CD4-positive, alpha-beta memory T cell (primary cell): ENCODE data around the gene NABP2. TPM values are rescaled to one million over a fixed set of nuclear protein-coding genes. Genes with fewer than 3 reads are reported as not detected.
A peak's percentile ranks its signal among the peaks of the same experiment; 100 is the strongest.

Source experiments
- CTCF ChIA-PET: fragments of 350-600 bp; sonication (Branson Sonifier 250); formaldehyde crosslinking; loops from one replicate; lab custom pipeline; 2021; ENCODE audit warnings: inconsistent platforms; ENCODE audit not compliant: partially characterized antibody; lab: Charles Lee
- POLR2A ChIA-PET: fragments of 350-600 bp; sonication (Branson Sonifier 250); formaldehyde crosslinking; loops from one replicate; lab custom pipeline; 2021; ENCODE audit not compliant: partially characterized antibody; lab: Charles Lee
- DNase-seq, 5 donors: peaks; one replicate each; pipeline versions ENCODE4 v3.0.0 to v3.0.0-alpha.2; 2020 to 2022; ENCODE audit warnings: mixed read lengths in 1 of 5
- H3K27ac ChIP-seq: one replicate; pipeline ENCODE4 v1.7.0; 2013; ENCODE audit warnings: low read depth, low read length
- H3K27me3 ChIP-seq: 2 replicates; pipeline ENCODE4 v1.7.0; 2013; ENCODE audit warnings: mild to moderate bottlenecking, low read length, moderate library complexity; ENCODE audit not compliant: insufficient read depth
- H3K36me3 ChIP-seq: 2 replicates; pipeline ENCODE4 v1.7.0; 2013; ENCODE audit warnings: mild to moderate bottlenecking, low read length, moderate library complexity; ENCODE audit not compliant: insufficient read depth
- H3K4me1 ChIP-seq: 2 replicates; pipeline ENCODE4 v1.7.0; 2013; ENCODE audit warnings: mild to moderate bottlenecking, low read length, moderate library complexity; ENCODE audit not compliant: insufficient read depth
- H3K4me3 ChIP-seq, 2 donors: one replicate each; pipeline ENCODE4 v1.7.0; 2013; ENCODE audit warnings: low read length in 2 of 2, mild to moderate bottlenecking in 1 of 2
- H3K9me3 ChIP-seq, 2 donors: one replicate each; pipeline ENCODE4 v1.7.0; 2013; ENCODE audit warnings: low read length in 2 of 2, control low read depth in 1 of 2; ENCODE audit not compliant: control insufficient read depth in 1 of 2
- H3K27ac Mint-ChIP-seq, 7 donors: one replicate each; pipeline ENCODE4 v1.8.0; 2020 to 2021; ENCODE audit warnings: mixed read lengths in 7 of 7, mild to moderate bottlenecking in 6 of 7, inconsistent platforms in 3 of 7, moderate library complexity in 3 of 7
- H3K27me3 Mint-ChIP-seq, 2 donors: one replicate each; pipeline ENCODE4 v1.8.0; 2020 to 2021; ENCODE audit warnings: mixed read lengths in 2 of 2
- H3K36me3 Mint-ChIP-seq, 2 donors: one replicate each; pipeline ENCODE4 v1.8.0; 2020 to 2021; ENCODE audit warnings: mixed read lengths in 2 of 2, inconsistent platforms in 1 of 2, mild to moderate bottlenecking in 1 of 2
- H3K4me1 Mint-ChIP-seq, 4 donors: one replicate each; pipeline ENCODE4 v1.8.0; 2020 to 2021; ENCODE audit warnings: mixed read lengths in 4 of 4, mild to moderate bottlenecking in 1 of 4
- H3K4me3 Mint-ChIP-seq, 8 donors: one replicate each; pipeline ENCODE4 v1.8.0; 2020 to 2021; ENCODE audit warnings: mixed read lengths in 8 of 8, mild to moderate bottlenecking in 7 of 8, moderate library complexity in 6 of 8, inconsistent platforms in 3 of 8
- H3K9me3 Mint-ChIP-seq, 8 donors: one replicate each; pipeline ENCODE4 v1.8.0; 2020 to 2021; ENCODE audit warnings: mixed read lengths in 8 of 8, mild to moderate bottlenecking in 5 of 8, inconsistent platforms in 3 of 8, moderate library complexity in 1 of 8
- intact Hi-C: fragments of 100-400 bp; cut with micrococcal nuclease; formaldehyde crosslinking; loops from one replicate; pipeline ENCODE4 v1.15.1; 2023
- polyA plus RNA-seq, 2 donors: library from polyadenylated mRNA; unstranded; fragments of 300-500 nt; fragmentation: Illumina TruSeq; gene quantifications; one replicate each; pipeline ENCODE4 v1.2.3, GENCODE V29; 2021
- total RNA-seq, 2 experiments: library from RNA; stranded (reverse); gene quantifications; one replicate each; pipeline ENCODE4 v1.2.3, GENCODE V29; 2021

Gene NABP2
- total and polyA plus RNA-seq, 4 experiments from 2014 or later = 4.1 to 19.1 (median 10.8) TPM

GRCh38 chr12:56234746-56235436, 10.7 kb downstream of the NABP2 start:
- no peak for DNase-seq
- ChIA-PET CTCF (interaction anchor here (0.7 to 2.0 kb wide), 3 partner anchors 116 to 469 kb away, joined by 4 to 5 read pairs (median 5); partner anchors contain the start of gene ZC3H10), POLR2A (no interaction called here)
- Histone ChIP-seq H3K27me3 (no peaks in the 10 kb centered on the region), H3K9me3 (no peaks in the 10 kb centered on the region), H3K4me3 (no peak overlapping the region), H3K27ac (no peak overlapping the region), H3K4me1 (no peaks in the 10 kb centered on the region), H3K36me3 (no peaks in the 10 kb centered on the region)
- no peak overlapping the region for H3K4me3 Mint-ChIP-seq
- H3K4me1 Mint-ChIP-seq = no peaks in the 10 kb centered on the region
- H3K27ac Mint-ChIP-seq = peak overlapping the region in 4 of 7 donors; percentile 20 to 71 (median 52)
- H3K27me3 Mint-ChIP-seq = no peaks in the 10 kb centered on the region
- intact Hi-C loops = no loop called here
- H3K9me3 Mint-ChIP-seq = peaks cover 0 to 2% (median 0%) of the 10 kb centered on the region in 8 donors
- H3K36me3 Mint-ChIP-seq = peaks cover 0 to 17% of the 10 kb centered on the region in 2 donors

GRCh38 chr12:56236091-56236490, 11.9 kb downstream of the NABP2 start:
- POLR2A ChIA-PET = interaction anchor here (0.8 to 1.4 kb wide), 3 partner anchors 9 to 22 kb away, joined by 3 to 5 read pairs (median 3); partner anchors contain the start of genes ANKRD52 and RNF41
- Mint-ChIP-seq H3K27ac (no peak overlapping the region), H3K9me3 (no peaks in the 10 kb centered on the region), H3K36me3 (peaks cover 0 to 24% of the 10 kb centered on the region in 2 donors), H3K27me3 (no peaks in the 10 kb centered on the region), H3K4me1 (no peaks in the 10 kb centered on the region), H3K4me3 (no peak overlapping the region)
- DNase-seq = no peak
- Histone ChIP-seq H3K36me3 (peaks cover 5% of the 10 kb centered on the region), H3K27ac (no peak overlapping the region), H3K4me3 (no peak overlapping the region), H3K9me3 (no peaks in the 10 kb centered on the region), H3K4me1 (no peaks in the 10 kb centered on the region), H3K27me3 (no peaks in the 10 kb centered on the region)
- intact Hi-C loops = no loop called here
- CTCF ChIA-PET = interaction anchor here (1.3 to 2.0 kb wide), 2 partner anchors 118 to 228 kb away, joined by 3 to 5 read pairs; no protein-coding TSS in a partner anchor

DNA sequence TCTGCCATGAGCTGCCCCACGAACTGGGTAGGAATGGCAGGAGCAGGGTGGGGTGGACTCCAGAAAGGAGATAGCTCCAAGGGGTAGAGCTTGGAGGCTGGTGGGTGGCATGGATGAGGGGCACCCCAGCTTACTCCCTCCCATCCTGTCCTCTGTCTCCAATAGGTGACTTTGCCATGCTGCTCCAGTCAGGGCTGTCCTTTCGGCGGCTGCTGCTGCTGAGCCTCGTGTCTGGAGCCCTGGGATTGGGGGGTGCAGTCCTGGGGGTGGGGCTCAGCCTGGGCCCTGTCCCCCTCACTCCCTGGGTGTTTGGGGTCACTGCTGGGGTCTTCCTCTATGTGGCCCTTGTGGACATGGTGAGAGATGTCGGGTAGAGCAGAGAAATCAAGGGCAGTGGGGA, 12.8 kb downstream of the NABP2 start:
- ChIA-PET CTCF (interaction anchor here (1.3 kb wide), 1 partner anchor 118 kb away, joined by 3 read pairs; no protein-coding TSS in a partner anchor), POLR2A (interaction anchor here (1.1 to 1.4 kb wide), 2 partner anchors 15 to 21 kb away, joined by 3 to 5 read pairs; partner anchors contain the start of genes ANKRD52 and RNF41)
- peaks cover 14% of the 10 kb centered on the region for H3K36me3 ChIP-seq
- H3K27me3 ChIP-seq = no peaks in the 10 kb centered on the region
- Mint-ChIP-seq H3K9me3 (peaks cover 0 to under 1% (median 0%) of the 10 kb centered on the region in 8 donors), H3K36me3 (peaks cover 0 to 33% of the 10 kb centered on the region in 2 donors), H3K27me3 (no peaks in the 10 kb centered on the region), H3K4me1 (no peaks in the 10 kb centered on the region), H3K4me3 (no peak overlapping the region), H3K27ac (peak overlapping the region in 1 of 7 donors; percentile 23)
- DNase-seq = no peak
- H3K27ac ChIP-seq = no peak overlapping the region
- intact Hi-C loops = no loop called here
- H3K4me1 ChIP-seq = no peaks in the 10 kb centered on the region
- no peaks in the 10 kb centered on the region for H3K9me3 ChIP-seq
- H3K4me3 ChIP-seq = no peak overlapping the region

DNA sequence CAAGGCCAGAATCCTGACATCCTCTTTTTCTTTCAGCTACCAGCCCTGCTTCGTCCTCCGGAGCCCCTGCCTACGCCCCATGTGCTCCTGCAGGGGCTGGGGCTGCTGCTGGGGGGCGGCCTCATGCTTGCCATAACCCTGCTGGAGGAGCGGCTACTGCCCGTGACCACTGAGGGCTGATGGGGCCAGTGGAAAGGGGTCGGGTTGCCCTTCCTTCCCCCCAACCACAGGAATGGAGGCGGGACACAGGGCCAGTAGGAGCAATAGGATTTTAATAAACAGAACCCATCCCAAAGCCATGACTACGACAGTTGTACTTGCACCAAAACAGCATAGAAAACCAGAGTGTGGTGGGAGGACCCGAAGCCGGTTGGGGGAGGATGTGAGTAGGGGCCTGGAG, 13.4 kb downstream of the NABP2 start:
- Mint-ChIP-seq H3K27ac (no peak overlapping the region), H3K9me3 (peaks cover 0 to 4% (median 0%) of the 10 kb centered on the region in 8 donors), H3K36me3 (peaks cover 0 to 38% of the 10 kb centered on the region in 2 donors), H3K4me1 (no peaks in the 10 kb centered on the region), H3K4me3 (no peak overlapping the region), H3K27me3 (no peaks in the 10 kb centered on the region)
- Histone ChIP-seq H3K36me3 (peaks cover 20% of the 10 kb centered on the region), H3K9me3 (no peaks in the 10 kb centered on the region), H3K27me3 (no peaks in the 10 kb centered on the region), H3K4me1 (no peaks in the 10 kb centered on the region), H3K27ac (no peak overlapping the region), H3K4me3 (no peak overlapping the region)
- ChIA-PET CTCF (no interaction called here), POLR2A (no interaction called here)
- intact Hi-C loops = no loop called here
- no peak for DNase-seq

DNA sequence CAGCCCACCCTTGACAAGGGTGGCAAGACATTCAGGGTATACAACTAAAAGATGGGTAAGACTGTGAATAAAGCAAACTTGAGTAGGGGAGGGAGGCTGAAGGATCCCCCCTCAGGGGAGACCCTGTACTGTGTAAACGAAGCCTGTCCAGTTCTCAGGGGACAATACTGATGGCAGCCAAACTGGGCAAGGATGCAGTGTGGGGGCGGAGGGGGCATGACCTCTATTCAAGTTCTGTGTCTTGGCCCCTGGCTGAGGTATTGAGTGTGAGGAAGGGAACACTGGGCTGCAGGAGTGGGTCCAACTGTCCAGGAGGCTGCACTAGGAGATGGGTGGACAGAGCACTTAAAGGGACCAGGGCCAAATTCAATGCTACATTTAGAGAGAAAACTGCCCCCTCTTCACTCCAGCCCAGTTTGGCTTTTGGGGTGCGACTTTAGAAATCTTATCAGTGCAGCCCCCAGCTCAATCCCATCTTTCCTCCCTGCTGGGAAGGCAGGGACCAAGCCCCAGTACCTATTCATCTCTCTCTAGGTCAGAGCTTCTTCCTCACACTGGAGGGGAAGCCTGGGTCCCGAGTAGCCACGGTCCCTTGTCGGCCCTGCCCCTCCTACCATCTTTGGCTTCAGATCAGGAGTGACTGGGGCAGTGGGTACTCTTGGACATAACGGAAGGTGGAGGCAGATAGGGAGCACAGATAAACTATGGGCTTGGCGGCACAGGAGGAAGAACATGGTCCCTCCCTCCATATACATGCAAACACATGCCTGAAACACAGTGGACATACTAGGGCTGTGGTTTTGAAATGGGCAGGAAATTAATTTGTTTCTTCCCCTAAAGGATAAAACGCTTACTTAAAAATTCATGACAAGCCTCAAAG, 17.5 kb downstream of the NABP2 start:
- intact Hi-C loops = no loop called here
- peaks cover 0 to 4% (median 0%) of the 10 kb centered on the region in 8 donors for H3K9me3 Mint-ChIP-seq
- CTCF ChIA-PET = no interaction called here
- H3K4me3 Mint-ChIP-seq = no peak overlapping the region
- Histone ChIP-seq H3K27ac (no peak overlapping the region), H3K36me3 (peaks cover 50% of the 10 kb centered on the region), H3K9me3 (no peaks in the 10 kb centered on the region), H3K4me3 (no peak overlapping the region), H3K4me1 (no peaks in the 10 kb centered on the region), H3K27me3 (no peaks in the 10 kb centered on the region)
- H3K27ac Mint-ChIP-seq = peak overlapping the region in 4 of 7 donors; percentile 17 to 66 (median 26)
- POLR2A ChIA-PET = no interaction called here
- H3K36me3 Mint-ChIP-seq = peaks cover 13 to 60% of the 10 kb centered on the region in 2 donors
- no peak for DNase-seq
- H3K4me1 Mint-ChIP-seq = no peaks in the 10 kb centered on the region
- no peaks in the 10 kb centered on the region for H3K27me3 Mint-ChIP-seq

DNA sequence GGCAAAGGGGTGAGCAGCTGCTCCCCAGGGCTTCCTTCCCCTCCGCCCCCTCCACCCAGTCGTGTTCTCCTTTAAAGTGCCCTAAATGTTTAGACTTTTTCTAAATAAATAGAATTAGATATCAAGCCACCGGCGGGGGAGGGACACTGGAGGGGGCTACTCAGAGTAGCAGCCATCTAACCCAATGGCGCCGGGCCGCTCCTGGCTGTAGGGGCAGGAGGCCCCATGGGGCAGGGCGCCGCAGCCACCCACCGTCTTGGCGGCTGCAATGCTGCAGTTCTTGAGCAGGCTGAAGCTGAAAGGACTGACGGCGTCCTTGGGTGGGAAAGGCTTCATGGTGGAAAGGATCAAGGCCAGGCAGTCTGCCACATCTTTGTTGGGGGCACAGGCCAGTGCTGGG, 18.8 kb downstream of the NABP2 start:
- peaks cover 0 to 4% (median 0%) of the 10 kb centered on the region in 8 donors for H3K9me3 Mint-ChIP-seq
- ChIA-PET CTCF (no interaction called here), POLR2A (no interaction called here)
- H3K27me3 Mint-ChIP-seq = no peaks in the 10 kb centered on the region
- no peak overlapping the region for H3K4me3 ChIP-seq
- no peaks in the 10 kb centered on the region for H3K27me3 ChIP-seq
- no peaks in the 10 kb centered on the region for H3K4me1 Mint-ChIP-seq
- no peak overlapping the region for H3K27ac ChIP-seq
- no peaks in the 10 kb centered on the region for H3K4me1 ChIP-seq
- no peaks in the 10 kb centered on the region for H3K9me3 ChIP-seq
- no peak overlapping the region for H3K4me3 Mint-ChIP-seq
- peak overlapping the region in 1 of 7 donors; percentile 8 for H3K27ac Mint-ChIP-seq
- H3K36me3 Mint-ChIP-seq = peaks cover 19 to 67% of the 10 kb centered on the region in 2 donors
- intact Hi-C loops = no loop called here
- peaks cover 61% of the 10 kb centered on the region for H3K36me3 ChIP-seq
- DNase-seq = no peak

- intact Hi-C loops = no loop called here
- ChIA-PET POLR2A (no interaction called here), CTCF (no interaction called here)
- peaks cover 19 to 69% of the 10 kb centered on the region in 2 donors for H3K36me3 Mint-ChIP-seq
- Histone ChIP-seq H3K36me3 (peaks cover 69% of the 10 kb centered on the region), H3K4me3 (no peak overlapping the region), H3K27ac (no peak overlapping the region), H3K9me3 (no peaks in the 10 kb centered on the region), H3K27me3 (no peaks in the 10 kb centered on the region), H3K4me1 (no peaks in the 10 kb centered on the region)
- H3K4me1 Mint-ChIP-seq = no peaks in the 10 kb centered on the region
- DNase-seq = no peak
- H3K4me3 Mint-ChIP-seq = no peak overlapping the region
- H3K9me3 Mint-ChIP-seq = peaks cover 0 to 4% (median 0%) of the 10 kb centered on the region in 8 donors
- H3K27ac Mint-ChIP-seq = no peak overlapping the region
- H3K27me3 Mint-ChIP-seq = no peaks in the 10 kb centered on the region
Observed at GRCh38 chr12:56243731-56244181, 19.6 kb downstream of the NABP2 start.
